KBM-7 (cell line): ENCODE data around the gene ZP4.
"Not testable (repeated sequence)": the region's sequence is repeated elsewhere in the genome, so short reads cannot be mapped to it uniquely, and the experiment has no call there.

ENCODE experiments used
- DNase-seq: peaks from one replicate; pipeline ENCODE4 v3.0.0-alpha.2; 2015
- in situ Hi-C: fragments of 300-500 bp; cut with MboI; formaldehyde crosslinking; loops from 2 replicates; pipeline ENCODE4 v1.14.3; 2020; ENCODE audit warnings: low sequenced_read_pairs, low pct_unique_long_range_greater_than_20kb, mixed read lengths

The ZP4 gene

GRCh38 chr1:237879195-237879594 is 11.5 kb downstream of the ZP4 start:
- no peak for DNase-seq
- in situ Hi-C loops, result no loop called here

DNA sequence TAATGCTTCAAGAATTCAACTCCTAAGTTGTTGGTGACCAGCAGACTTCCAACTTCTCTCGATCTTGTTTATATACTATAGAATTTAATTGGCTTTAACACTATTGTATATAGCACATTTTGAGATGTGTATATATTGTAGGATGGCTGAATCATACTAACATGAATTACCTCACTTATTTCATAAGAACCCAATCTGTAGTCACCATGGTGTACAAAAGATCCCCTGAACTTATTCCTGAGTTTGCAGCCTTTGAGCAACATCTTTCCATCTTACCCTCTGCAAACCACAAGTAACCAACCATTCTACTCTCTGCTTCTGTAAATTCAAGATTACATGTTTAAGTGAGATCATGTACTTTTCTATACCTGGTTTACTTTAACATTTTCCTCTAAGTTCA is 12.3 kb downstream of the ZP4 start:
- no peak for DNase-seq
- in situ Hi-C loops, result no loop called here

DNA sequence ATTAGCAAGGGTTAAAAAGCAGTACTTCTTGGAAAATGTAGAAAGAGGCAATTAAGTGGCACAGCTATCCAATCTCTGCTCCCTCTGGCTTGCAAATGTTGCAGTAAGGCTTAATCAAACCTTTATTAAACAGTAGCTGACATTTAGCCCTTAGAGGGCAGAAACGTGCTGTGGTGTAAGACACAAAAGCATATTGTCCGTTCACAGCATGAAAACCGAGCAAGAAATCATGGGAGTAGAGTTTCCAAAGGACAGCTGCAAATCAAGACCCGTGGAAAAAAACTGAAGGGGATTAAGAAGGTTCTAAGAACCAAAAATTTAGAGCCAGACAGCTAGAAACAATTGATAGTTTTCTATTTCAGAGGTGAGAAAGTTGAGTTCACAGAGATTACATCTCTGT is 13.1 kb downstream of the ZP4 start:
- no peak for DNase-seq
- in situ Hi-C loops, result no loop called here

GRCh38 chr1:237875291-237875690 is 15.4 kb downstream of the ZP4 start:
- no peak for DNase-seq
- in situ Hi-C loops, result no loop called here

GRCh38 chr1:237873487-237874211 is 17.1 kb downstream of the ZP4 start:
- in situ Hi-C loops, result no loop called here
- no peak for DNase-seq

DNA sequence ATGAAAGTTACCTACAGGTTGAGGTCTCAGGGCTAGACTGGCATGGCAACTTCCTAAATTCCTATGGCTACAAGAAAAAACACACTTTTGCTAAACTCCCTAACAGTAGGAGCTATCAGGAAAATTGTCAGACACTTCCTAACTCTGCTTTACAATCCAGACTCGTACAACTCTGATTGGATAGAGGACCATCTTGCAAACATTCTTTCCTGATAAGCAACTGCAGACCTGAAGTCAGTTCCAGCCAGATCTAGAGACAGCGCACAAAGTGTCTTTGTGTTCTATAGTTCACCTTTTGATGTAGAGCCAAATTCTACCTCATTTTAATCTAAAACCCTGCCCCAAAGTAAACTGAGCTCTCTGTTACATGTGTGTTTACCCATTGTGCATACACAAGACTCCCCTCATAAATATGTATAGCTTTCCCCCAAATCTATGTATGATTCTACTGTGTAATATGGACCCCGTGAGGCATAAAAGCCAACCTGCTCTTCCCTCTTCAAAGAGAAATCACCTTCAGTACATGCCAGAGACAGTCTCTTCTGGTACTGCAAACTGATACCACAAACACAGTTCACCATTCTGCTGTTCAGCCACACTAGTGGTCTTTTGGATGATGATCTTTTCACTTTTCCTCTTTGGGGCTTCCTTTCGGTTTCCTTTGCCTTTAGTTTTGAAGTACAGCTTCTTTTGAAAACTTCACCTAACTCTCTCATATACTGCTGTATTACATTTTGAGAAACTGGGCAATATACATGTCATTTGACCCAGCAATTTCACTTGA is 21.7 kb downstream of the ZP4 start:
- DNase-seq, result no peak
- in situ Hi-C loops, result no loop called here

- DNase-seq, result no peak
- in situ Hi-C loops, result no loop called here
Measured at GRCh38 chr1:237867380-237867888, 23.3 kb downstream of the ZP4 start.

GRCh38 chr1:237864338-237865244 is 26.1 kb downstream of the ZP4 start:
- in situ Hi-C loops, result no loop called here
- DNase-seq, result peak; percentile 58

DNA sequence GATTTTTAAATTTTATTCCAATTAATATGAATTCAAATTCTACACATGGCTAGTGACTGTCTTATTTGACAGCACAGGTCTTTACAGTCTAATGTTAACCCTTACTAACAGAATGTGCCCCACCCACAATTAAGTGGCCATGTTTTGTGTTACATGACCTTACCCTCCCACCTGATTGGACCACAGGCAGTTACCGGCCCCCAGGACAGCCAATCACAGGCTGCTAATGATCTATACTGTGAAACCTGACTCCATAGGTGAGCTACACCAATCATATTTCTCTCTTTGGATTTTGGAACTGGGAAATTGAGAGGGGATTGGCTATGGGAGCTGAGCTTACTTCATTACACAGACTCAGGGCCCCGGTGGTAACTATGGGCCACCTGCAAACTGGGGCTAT is 27.5 kb downstream of the ZP4 start:
- in situ Hi-C loops, result no loop called here
- no peak for DNase-seq

GRCh38 chr1:237861944-237862343 is 28.8 kb downstream of the ZP4 start:
- no peak for DNase-seq
- in situ Hi-C loops, result no loop called here

- no peak for DNase-seq
- in situ Hi-C loops, result no loop called here
Measured at GRCh38 chr1:237858992-237859391, 31.7 kb downstream of the ZP4 start.

DNA sequence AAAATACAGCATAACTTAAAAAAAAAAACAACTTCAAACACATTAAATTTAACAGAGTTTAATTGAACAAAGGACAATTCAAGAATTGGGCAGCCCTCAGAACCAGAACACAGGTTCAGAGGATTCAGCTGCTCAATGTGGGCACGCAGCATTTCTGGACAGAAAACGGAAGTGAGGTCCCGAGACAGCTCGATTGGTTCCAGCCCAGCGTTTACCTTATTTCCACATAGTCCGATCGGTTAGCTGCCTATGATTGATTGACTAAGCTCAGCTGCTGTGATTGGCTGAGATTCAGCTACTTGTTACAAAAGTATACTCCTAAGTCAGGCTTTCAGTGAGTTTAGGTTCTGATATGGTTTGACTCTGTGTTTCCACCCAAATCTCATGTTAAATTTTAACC is 33.3 kb downstream of the ZP4 start:
- DNase-seq, result no peak
- in situ Hi-C loops, result no loop called here

DNA sequence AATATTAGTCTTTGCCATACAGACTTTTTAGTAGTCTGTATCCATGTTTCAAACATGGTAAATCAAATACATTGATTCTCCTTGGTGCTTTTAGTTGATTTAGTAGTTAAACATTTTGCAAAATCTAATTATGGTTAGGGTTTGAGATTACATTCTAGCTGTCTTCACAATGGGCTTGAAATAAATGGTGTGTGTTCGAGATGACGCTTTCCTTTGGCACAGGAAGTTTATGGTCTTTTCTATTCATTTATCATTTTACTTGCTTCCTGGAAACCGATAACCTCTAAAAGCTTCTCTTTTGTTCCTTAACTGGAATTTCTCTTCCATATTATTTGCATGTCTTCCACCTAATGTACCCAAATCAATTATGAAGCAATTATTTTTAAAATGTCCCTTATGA is 38.4 kb downstream of the ZP4 start:
- in situ Hi-C loops, result no loop called here
- no peak for DNase-seq

GRCh38 chr1:237851210-237851845 is 39.4 kb downstream of the ZP4 start:
- in situ Hi-C loops, result no loop called here
- DNase-seq, result peak; percentile 30

DNA sequence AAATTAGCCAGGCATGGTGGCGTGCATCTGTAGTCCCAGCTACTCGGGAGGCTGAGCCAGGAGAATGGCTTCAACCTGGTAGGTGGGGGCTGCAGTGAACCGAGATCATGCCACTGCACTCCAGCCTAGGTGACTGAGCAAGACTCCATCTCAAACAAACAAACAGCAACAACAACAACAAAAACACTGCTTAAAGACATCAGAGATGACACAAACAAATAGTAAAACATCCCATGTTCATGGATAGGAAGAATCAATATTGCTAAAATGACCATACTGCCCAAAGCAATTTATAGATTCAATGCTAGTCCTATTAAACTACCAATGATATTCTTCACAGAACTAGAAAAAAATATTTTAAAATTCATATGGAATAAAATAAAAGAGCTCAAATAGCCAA is 47.2 kb downstream of the ZP4 start:
- in situ Hi-C loops, DNase-seq: not testable (repeated sequence)

- in situ Hi-C loops, result no loop called here
- DNase-seq, result no peak
Measured at GRCh38 chr1:237841485-237841884, 49.2 kb downstream of the ZP4 start.

GRCh38 chr1:237838904-237839534 is 51.7 kb downstream of the ZP4 start:
- in situ Hi-C loops, result no loop called here
- DNase-seq, result no peak

DNA sequence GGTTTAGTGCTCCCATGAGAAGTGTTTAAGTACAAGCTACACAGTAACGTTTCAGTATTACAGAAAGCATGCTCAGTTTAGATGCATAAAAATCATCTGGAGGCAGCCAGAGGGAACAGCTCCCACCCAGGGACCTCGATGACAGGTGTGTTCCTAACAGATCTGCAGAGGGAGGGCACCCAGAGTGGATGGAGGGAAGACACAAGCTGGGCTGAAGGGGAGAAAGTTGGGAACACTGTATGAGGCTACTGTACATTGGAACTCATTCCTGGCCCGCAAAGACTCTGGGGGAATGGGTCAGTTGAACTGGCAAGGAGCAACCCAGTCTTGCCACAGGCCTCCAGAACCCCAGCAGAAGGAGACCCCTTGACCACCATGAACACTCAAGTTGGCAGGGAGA is 52.4 kb downstream of the ZP4 start:
- no peak for DNase-seq
- in situ Hi-C loops, result no loop called here

- in situ Hi-C loops, result no loop called here
- no peak for DNase-seq
Measured at GRCh38 chr1:237834461-237834860, 56.3 kb downstream of the ZP4 start.
